ENCODE measurements around the gene E2F4.
A peak's percentile ranks its signal among the peaks of the same experiment; 100 is the strongest.

Gene E2F4

DNA sequence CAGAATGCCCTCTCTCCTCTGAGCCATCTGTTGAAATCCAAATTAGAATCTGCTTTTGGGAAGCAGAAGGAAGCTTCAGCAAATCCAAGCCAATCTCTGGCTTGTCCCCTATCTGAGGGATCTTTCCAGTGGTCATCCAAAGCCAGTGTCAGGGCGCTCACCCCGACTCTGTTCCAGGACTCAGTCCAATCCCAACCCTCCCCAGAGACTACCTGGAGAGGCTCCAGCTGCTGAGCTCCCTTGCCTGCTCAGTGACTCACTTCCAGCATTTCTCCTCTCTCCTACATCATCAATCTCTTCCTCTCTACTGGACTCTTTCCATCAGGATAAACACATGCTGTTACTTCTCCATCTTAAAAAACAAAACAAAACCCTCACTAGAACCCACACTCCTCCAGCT lies 10.6 kb upstream of the E2F4 start:
- DNase-seq, result no peak
- H3K27ac ChIP-seq, result no peak overlapping the region

DNA sequence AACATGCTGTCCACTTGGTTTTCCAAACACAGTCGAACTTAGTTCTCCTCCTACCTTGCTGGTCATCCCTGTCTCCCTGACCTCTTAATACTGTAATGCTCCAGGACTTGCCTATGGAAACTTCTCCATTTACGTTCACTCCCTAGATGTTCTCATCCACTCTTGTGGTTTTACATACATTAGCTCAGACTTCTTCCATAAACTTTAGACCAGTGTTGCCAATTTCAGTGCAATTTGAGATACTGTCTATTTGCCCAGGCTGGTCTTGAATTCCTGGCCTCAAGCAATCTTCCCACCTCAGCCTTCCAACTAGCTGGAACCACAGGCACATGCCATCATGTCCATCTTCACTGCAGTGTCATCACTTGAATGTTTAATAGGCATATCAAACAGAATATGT lies 9.7 kb upstream of the E2F4 start:
- no peak overlapping the region for H3K27ac ChIP-seq
- TF ChIP-seq, protein P1, sequence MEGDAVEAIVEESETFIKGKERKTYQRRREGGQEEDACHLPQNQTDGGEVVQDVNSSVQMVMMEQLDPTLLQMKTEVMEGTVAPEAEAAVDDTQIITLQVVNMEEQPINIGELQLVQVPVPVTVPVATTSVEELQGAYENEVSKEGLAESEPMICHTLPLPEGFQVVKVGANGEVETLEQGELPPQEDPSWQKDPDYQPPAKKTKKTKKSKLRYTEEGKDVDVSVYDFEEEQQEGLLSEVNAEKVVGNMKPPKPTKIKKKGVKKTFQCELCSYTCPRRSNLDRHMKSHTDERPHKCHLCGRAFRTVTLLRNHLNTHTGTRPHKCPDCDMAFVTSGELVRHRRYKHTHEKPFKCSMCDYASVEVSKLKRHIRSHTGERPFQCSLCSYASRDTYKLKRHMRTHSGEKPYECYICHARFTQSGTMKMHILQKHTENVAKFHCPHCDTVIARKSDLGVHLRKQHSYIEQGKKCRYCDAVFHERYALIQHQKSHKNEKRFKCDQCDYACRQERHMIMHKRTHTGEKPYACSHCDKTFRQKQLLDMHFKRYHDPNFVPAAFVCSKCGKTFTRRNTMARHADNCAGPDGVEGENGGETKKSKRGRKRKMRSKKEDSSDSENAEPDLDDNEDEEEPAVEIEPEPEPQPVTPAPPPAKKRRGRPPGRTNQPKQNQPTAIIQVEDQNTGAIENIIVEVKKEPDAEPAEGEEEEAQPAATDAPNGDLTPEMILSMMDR (IDR thresholded peaks at IDR 0.05), result no peak
- no peaks in the 10 kb centered on the region for H3K36me3 ChIP-seq
- intact Hi-C loops (cut with DNase I; ENCODE audit: low total_unique reads), result loop anchor here (10.0 kb wide), 2 partner anchors 157 to 207 kb away; partner anchors contain the start of gene CBFB
- H3K4me3 ChIP-seq, result no peak overlapping the region
- no peaks in the 10 kb centered on the region for H3K27me3 ChIP-seq
- H3K9me3 ChIP-seq, result no peaks in the 10 kb centered on the region
- H3K4me1 ChIP-seq, result peaks cover 0 to 47% (median 41%) of the 10 kb centered on the region in 4 donors
- no peak for DNase-seq

More for the DNA sequence above, 10.6 kb upstream of the E2F4 start:
- intact Hi-C loops (cut with DNase I; ENCODE audit: low total_unique reads), result loop anchor here (10.0 kb wide), 2 partner anchors 157 to 207 kb away; partner anchors contain the start of gene CBFB
- Histone ChIP-seq H3K9me3 (no peaks in the 10 kb centered on the region), H3K36me3 (peaks cover 0 to 4% (median 0%) of the 10 kb centered on the region in 3 donors), H3K27me3 (no peaks in the 10 kb centered on the region), H3K4me1 (peaks cover 0 to 47% (median 41%) of the 10 kb centered on the region in 4 donors), H3K4me3 (no peak overlapping the region)
- TF ChIP-seq, protein P1 (IDR thresholded peaks at IDR 0.05), result no peak

DNA sequence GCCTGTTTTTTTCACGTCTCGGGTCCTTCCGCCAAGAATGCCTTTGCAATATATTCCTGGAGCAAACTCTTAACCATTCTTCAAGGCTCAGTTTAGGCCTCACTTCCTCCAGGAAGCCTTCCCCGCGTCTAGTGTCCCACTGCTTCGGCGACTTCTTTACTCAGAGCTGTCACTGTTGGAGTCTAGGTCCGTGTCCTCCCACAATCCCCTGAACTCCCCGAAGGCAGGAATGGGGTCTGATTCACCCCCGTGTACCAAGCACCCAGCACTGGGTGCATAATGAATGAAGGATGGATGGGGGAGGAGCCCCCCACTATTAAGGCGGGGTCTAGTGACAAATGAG lies 8.7 kb upstream of the E2F4 start:
- Histone ChIP-seq H3K27ac (peak overlapping the region; percentile 84 to 97), H3K36me3 (no peaks in the 10 kb centered on the region), H3K27me3 (no peaks in the 10 kb centered on the region), H3K4me1 (peaks cover 0 to 40% (median 33%) of the 10 kb centered on the region in 4 donors), H3K9me3 (no peaks in the 10 kb centered on the region), H3K4me3 (peak overlapping the region; percentile 66 to 90)
- no peak for DNase-seq
- TF ChIP-seq, protein P1 (IDR thresholded peaks at IDR 0.05), result no peak
- intact Hi-C loops (cut with DNase I; ENCODE audit: low total_unique reads), result loop anchor here (10.0 kb wide), 2 partner anchors 158 to 208 kb away; partner anchors contain the start of gene CBFB

DNA sequence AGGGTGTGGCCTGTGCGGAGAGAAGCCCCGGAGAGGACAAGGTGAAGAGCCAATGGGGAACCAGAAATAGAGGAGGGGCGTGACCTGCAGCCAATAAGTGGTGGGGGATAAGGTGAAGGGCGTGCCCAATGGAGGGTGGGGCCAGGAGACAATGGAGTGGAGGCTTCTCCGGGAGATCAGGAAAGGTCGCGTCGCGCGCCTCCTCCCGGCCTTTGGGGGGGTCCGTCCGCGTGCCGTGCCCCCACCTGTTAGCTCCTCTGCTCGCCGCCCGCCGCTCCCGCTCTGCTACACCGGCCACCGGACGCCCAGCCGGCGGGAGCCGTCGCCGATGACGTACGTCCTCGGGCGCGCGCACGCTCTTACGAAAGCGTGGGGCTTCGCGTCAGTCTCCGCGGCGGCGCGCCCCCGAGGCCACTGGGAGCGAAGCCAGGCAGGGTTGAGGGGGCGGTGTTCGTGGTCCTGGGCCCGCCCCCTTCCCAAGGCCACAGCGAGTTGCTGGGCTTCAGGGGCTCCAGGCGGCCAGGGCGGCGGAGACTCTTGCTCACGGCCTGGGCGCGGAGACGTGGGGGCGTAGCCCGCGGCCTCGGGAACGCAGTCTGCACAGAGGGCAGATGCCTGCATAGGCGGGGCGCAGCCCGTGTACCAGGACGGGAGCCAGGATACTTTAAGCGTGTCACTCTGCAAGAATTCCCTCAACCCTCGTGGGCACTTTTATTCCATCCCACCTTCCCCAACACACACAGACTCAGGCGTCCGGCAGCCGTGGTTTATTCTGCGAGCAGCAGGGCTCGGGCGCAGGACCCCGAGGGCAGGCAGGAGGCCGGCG lies 8.1 kb upstream of the E2F4 start, which contains the start of gene MATCAP1:
MATCAP1 (minus strand) TSS at position 337 of the 826 bp plus-strand sequence. CDS start 3,353 bp downstream, outside the sequence.
- no peaks in the 10 kb centered on the region for H3K9me3 ChIP-seq
- peak; percentile 97 for DNase-seq
- peak within 1 kb of the TSS; percentile 66 to 90 for H3K4me3 ChIP-seq
- intact Hi-C loops (cut with DNase I; ENCODE audit: low total_unique reads), result loop anchor here (10.0 kb wide), 2 partner anchors 159 to 209 kb away; partner anchors contain the start of gene CBFB
- H3K27ac ChIP-seq, result peak within 1 kb of the TSS; percentile 84 to 97
- H3K4me1 ChIP-seq, result peaks cover 0 to 34% (median 27%) of the 10 kb centered on the region in 4 donors
- no peaks in the 10 kb centered on the region for H3K27me3 ChIP-seq
- TF ChIP-seq, protein P1 (IDR thresholded peaks at IDR 0.05), result no peak
- no peaks in the 10 kb centered on the region for H3K36me3 ChIP-seq

DNA sequence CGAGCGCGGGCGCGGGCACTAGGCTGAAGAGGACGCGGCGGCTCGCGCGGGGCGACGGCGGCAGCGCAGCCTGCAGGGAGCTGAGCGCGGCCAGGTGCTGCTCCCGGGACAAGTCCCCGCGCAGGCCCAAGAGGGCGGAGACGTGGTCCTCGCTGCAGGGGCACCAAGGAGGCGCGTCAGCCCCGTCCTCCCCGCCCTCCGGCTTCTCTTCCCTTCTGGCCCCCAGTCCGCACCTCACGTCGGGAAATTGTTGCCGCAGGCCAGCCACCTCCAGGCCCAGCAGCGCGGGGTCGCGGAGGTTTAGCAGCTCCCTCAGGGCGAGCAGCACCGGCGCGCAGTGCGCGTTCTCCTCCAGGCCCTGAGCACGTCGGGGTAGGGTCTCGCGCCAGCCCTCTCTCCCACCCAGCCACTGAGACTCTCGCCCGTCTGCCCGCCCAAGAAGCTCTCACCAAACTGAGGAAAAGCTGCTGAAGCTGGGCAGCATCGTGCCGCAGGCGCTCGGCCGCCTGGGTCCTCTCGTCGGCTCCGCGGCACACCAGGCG lies 7.4 kb upstream of the E2F4 start:
- Histone ChIP-seq H3K36me3 (no peaks in the 10 kb centered on the region), H3K4me3 (peak overlapping the region; percentile 66 to 90), H3K27me3 (no peaks in the 10 kb centered on the region), H3K4me1 (peaks cover 0 to 33% (median 26%) of the 10 kb centered on the region in 4 donors), H3K9me3 (no peaks in the 10 kb centered on the region), H3K27ac (peak overlapping the region; percentile 84 to 97)
- intact Hi-C loops (cut with DNase I; ENCODE audit: low total_unique reads), result loop anchor here (10.0 kb wide), 2 partner anchors 160 to 210 kb away; partner anchors contain the start of gene CBFB
- TF ChIP-seq, protein P1 (IDR thresholded peaks at IDR 0.05), result no peak
- no peak for DNase-seq
